CD4-positive, alpha-beta T cell (primary cell): ENCODE data around the gene NDRG4. TPM values are rescaled to one million over a fixed set of nuclear protein-coding genes. Genes with fewer than 3 reads are reported as not detected.

ENCODE experiments used
- ATAC-seq: fragments of 200-7000 bp; cut with Tn5 transposase; one replicate; pipeline ENCODE4 v1.10.0; 2022; ENCODE audit warnings: mild to moderate bottlenecking; ENCODE audit not compliant: poor library complexity
- CTCF ChIA-PET: fragments of 350-600 bp; sonication (Branson Sonifier 250); formaldehyde crosslinking; loops from one replicate; lab custom pipeline; 2021; ENCODE audit warnings: antibody characterized with exemption, inconsistent platforms; lab: Charles Lee
- POLR2A ChIA-PET: fragments of 350-600 bp; sonication (Branson Sonifier 250); formaldehyde crosslinking; loops from one replicate; lab custom pipeline; 2021; ENCODE audit warnings: antibody characterized with exemption, inconsistent platforms; lab: Charles Lee
- DNase-seq, 14 experiments: peaks; one replicate each; pipeline ENCODE4 v3.0.0-alpha.2; 2013 to 2020; ENCODE audit warnings: mixed read lengths in 2 of 14
- H3K27ac ChIP-seq, 2 donors: one replicate each; pipeline versions ENCODE4 v1.5.1 to v1.7.0; 2013; ENCODE audit warnings: low read length in 2 of 2, low read depth in 1 of 2, mild to moderate bottlenecking in 1 of 2
- H3K27me3 ChIP-seq, 2 experiments: 1 replicate in 1 of 2; 2 replicates in 1 of 2; pipeline versions ENCODE4 v1.6.1 to v1.7.0; 2013; ENCODE audit warnings: low read length in 2 of 2, control low read depth in 1 of 2, mild to moderate bottlenecking in 1 of 2, moderate library complexity in 1 of 2; ENCODE audit not compliant: insufficient read depth in 2 of 2, control insufficient read depth in 1 of 2
- H3K36me3 ChIP-seq: one replicate; pipeline ENCODE4 v1.6.1; 2013; ENCODE audit warnings: low read length, control low read depth; ENCODE audit not compliant: insufficient read depth
- H3K4me1 ChIP-seq: one replicate; pipeline ENCODE4 v1.6.1; 2013; ENCODE audit warnings: low read length, control low read depth; ENCODE audit not compliant: insufficient read depth
- H3K4me3 ChIP-seq: one replicate; pipeline ENCODE4 v1.5.1; 2013; ENCODE audit warnings: mild to moderate bottlenecking, low read length, moderate library complexity
- H3K9me3 ChIP-seq, 2 experiments: 1 replicate in 1 of 2; 2 replicates in 1 of 2; pipeline versions ENCODE4 v1.6.1 to v1.7.0; 2013; ENCODE audit warnings: low read length in 2 of 2, mild to moderate bottlenecking in 2 of 2, control low read depth in 1 of 2, moderate library complexity in 1 of 2; ENCODE audit not compliant: control insufficient read depth in 1 of 2, insufficient read depth in 1 of 2
- H3K27ac Mint-ChIP-seq: one replicate; pipeline ENCODE4 v1.8.0; 2020; ENCODE audit warnings: mixed read lengths
- H3K27me3 Mint-ChIP-seq: one replicate; pipeline ENCODE4 v1.8.0; 2021; ENCODE audit warnings: mixed read lengths
- H3K36me3 Mint-ChIP-seq: one replicate; pipeline ENCODE4 v1.8.0; 2021; ENCODE audit warnings: low read depth, mixed read lengths
- H3K4me1 Mint-ChIP-seq: one replicate; pipeline ENCODE4 v1.8.0; 2021; ENCODE audit warnings: low read depth, mixed read lengths
- H3K4me3 Mint-ChIP-seq: one replicate; pipeline ENCODE4 v1.8.0; 2020; ENCODE audit warnings: mild to moderate bottlenecking, mixed read lengths
- H3K9me3 Mint-ChIP-seq: one replicate; pipeline ENCODE4 v1.8.0; 2020; ENCODE audit warnings: mixed read lengths
- intact Hi-C, 2 experiments: fragments of 100-400 bp; cut with DNase I in 1 of 2; cut with micrococcal nuclease in 1 of 2; formaldehyde crosslinking; loops; one replicate each; pipeline versions ENCODE4 v1.15.1 to v1.9.0; 2023 to 2025; cut with DNase I, micrococcal nuclease
- total RNA-seq, 174 experiments: library from RNA in 2 of 174; stranded (reverse) in 2 of 174; gene quantifications; one replicate each; pipeline ENCODE4 v1.2.3 and lab custom pipeline; 2021 to 2026
- TF ChIP-seq, protein P1 (sequence below): fragments of 200-600 bp; IDR thresholded peaks from one replicate; pipeline ENCODE4 v1.8.0; 2022; ENCODE audit warnings: antibody characterized with exemption, mild to moderate bottlenecking

The NDRG4 gene
- total RNA-seq, 2 experiments from 2014 or later, result 2.8 to 3.2 TPM

DNA sequence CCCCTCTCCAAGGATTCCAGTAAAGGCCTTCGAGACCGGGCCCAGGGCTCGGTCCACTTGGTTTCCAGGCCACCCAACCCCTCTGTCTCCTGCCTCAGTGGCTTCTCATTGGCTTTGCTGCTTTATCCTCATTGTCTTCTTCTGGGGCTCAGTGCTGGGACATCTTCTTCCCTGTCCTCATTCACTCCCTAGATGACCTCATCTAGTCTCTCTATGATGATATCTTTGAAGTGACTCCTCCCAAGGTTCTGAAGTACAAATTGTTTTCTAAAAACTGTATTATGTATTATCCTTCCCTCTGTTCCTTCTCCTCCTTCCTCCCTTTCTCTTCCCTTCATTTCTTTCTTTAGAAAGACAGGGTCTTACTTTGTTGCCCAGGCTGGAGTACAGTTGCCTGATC, 27.1 kb upstream of the NDRG4 start:
- no peaks in the 10 kb centered on the region for H3K4me1 ChIP-seq
- POLR2A ChIA-PET, result no interaction called here
- Mint-ChIP-seq H3K4me3 (no peak overlapping the region), H3K27me3 (peaks cover 45% of the 10 kb centered on the region), H3K4me1 (no peaks in the 10 kb centered on the region), H3K9me3 (no peaks in the 10 kb centered on the region), H3K27ac (no peak overlapping the region), H3K36me3 (no peaks in the 10 kb centered on the region)
- no peak for ATAC-seq
- intact Hi-C loops, result no loop called here
- TF ChIP-seq, protein P1, sequence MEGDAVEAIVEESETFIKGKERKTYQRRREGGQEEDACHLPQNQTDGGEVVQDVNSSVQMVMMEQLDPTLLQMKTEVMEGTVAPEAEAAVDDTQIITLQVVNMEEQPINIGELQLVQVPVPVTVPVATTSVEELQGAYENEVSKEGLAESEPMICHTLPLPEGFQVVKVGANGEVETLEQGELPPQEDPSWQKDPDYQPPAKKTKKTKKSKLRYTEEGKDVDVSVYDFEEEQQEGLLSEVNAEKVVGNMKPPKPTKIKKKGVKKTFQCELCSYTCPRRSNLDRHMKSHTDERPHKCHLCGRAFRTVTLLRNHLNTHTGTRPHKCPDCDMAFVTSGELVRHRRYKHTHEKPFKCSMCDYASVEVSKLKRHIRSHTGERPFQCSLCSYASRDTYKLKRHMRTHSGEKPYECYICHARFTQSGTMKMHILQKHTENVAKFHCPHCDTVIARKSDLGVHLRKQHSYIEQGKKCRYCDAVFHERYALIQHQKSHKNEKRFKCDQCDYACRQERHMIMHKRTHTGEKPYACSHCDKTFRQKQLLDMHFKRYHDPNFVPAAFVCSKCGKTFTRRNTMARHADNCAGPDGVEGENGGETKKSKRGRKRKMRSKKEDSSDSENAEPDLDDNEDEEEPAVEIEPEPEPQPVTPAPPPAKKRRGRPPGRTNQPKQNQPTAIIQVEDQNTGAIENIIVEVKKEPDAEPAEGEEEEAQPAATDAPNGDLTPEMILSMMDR, result no peak
- H3K9me3 ChIP-seq, result peaks cover 0 to 3% of the 10 kb centered on the region in 2 experiments
- no peak overlapping the region for H3K4me3 ChIP-seq
- H3K27me3 ChIP-seq, result peaks cover 4 to 12% of the 10 kb centered on the region in 2 experiments
- no peaks in the 10 kb centered on the region for H3K36me3 ChIP-seq
- no peak for DNase-seq
- CTCF ChIA-PET, result no interaction called here
- no peak overlapping the region for H3K27ac ChIP-seq

DNA sequence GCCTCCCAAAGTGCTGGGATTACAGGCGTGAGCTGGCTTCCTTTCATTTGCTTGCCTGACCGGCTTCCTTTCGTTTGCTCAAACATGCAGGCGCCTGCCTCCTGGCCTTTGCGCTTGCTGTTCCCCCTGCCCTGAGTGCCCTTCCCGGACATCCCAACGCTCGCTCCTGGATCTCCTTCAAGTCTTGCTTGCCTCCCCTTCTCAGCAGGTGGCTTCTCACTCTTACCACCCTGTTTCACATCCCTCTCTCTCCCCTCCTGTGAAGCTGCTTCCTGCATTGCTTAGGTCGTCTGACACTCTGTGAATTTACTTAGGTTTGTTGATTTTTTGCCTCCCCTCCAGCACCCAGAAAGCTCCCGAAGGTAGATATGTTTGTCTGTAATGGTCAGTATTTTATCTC, 25.6 kb upstream of the NDRG4 start:
- Mint-ChIP-seq H3K4me3 (no peak overlapping the region), H3K9me3 (no peaks in the 10 kb centered on the region), H3K36me3 (no peaks in the 10 kb centered on the region), H3K27ac (no peak overlapping the region), H3K4me1 (no peaks in the 10 kb centered on the region), H3K27me3 (peaks cover 31% of the 10 kb centered on the region)
- ChIA-PET CTCF (interaction anchor here (0.6 to 0.9 kb wide), 2 partner anchors 13 to 457 kb away, joined by 4 read pairs; no protein-coding TSS in a partner anchor), POLR2A (no interaction called here)
- Histone ChIP-seq H3K27me3 (peaks cover 0 to 2% of the 10 kb centered on the region in 2 experiments), H3K27ac (no peak overlapping the region), H3K9me3 (no peaks in the 10 kb centered on the region), H3K4me3 (no peak overlapping the region), H3K4me1 (no peaks in the 10 kb centered on the region), H3K36me3 (no peaks in the 10 kb centered on the region)
- TF ChIP-seq, protein P1, result no peak
- DNase-seq (no peak), ATAC-seq (no peak)
- intact Hi-C loops, result no loop called here

DNA sequence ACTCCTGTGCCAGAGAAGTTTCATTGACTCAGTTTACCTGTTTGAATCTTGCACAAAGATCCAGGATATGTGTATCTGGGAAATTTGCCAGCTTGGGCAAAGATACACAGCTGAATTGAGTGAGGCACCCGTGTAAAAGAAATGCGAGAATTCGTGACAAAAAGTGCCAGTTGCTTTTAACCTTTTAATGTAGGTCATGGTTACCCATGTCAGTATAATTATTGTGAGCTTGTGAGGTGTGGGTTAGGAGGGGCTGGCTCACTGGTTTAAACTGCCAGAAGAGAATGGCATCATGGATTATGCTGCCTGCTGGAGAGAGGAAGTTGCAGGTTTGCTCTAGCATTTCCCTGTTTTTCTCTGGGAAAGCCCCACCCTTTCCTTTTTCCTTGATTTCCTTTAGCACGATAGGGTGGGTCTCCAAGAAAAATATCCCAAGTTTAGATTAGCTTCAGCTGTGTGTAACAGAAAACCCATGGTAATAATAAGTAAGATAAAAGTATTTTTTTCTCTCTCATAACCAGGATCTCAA, 24.8 kb upstream of the NDRG4 start:
- DNase-seq (no peak), ATAC-seq (no peak)
- Histone ChIP-seq H3K27me3 (peaks cover 0 to 2% of the 10 kb centered on the region in 2 experiments), H3K4me1 (no peaks in the 10 kb centered on the region), H3K27ac (no peak overlapping the region), H3K36me3 (no peaks in the 10 kb centered on the region), H3K9me3 (no peaks in the 10 kb centered on the region), H3K4me3 (no peak overlapping the region)
- Mint-ChIP-seq H3K4me3 (no peak overlapping the region), H3K36me3 (no peaks in the 10 kb centered on the region), H3K4me1 (no peaks in the 10 kb centered on the region), H3K27me3 (peaks cover 26% of the 10 kb centered on the region), H3K9me3 (no peaks in the 10 kb centered on the region), H3K27ac (no peak overlapping the region)
- intact Hi-C loops, result no loop called here
- POLR2A ChIA-PET, result no interaction called here
- CTCF ChIA-PET, result no interaction called here
- TF ChIP-seq, protein P1, result no peak
